Tibial nerve (tissue), 4 donors: Measurements from ENCODE around the gene CUX1.

Source experiments
- CTCF ChIP-seq, 5 experiments: fragments of 200-600 bp in 3 of 5; fragments of 450-650 bp in 2 of 5; sonication (generic) in 3 of 5; IDR thresholded peaks; one replicate each; pipeline ENCODE4 v1.5.1; 2016 to 2019; ENCODE audit warnings: antibody characterized with exemption in 5 of 5, mild to moderate bottlenecking in 3 of 5, moderate library complexity in 2 of 5
- EP300 ChIP-seq, 2 donors: sonication (generic); formaldehyde crosslinking; IDR thresholded peaks; one replicate each; pipeline ENCODE4 v1.6.1; 2017; ENCODE audit warnings: antibody characterized with exemption in 2 of 2, mild to moderate bottlenecking in 1 of 2

- TF ChIP-seq CTCF (IDR thresholded peaks at IDR 0.05) (no peak), EP300 (IDR thresholded peaks at IDR 0.05) (no peak)
Measured at GRCh38 chr7:102036958-102037357, 219.5 kb downstream of the CUX1 start.
